ENCODE measurements around the gene BACH2. TPM values are rescaled to one million over a fixed set of nuclear protein-coding genes. Genes with fewer than 3 reads are reported as not detected.
A peak's percentile ranks its signal among the peaks of the same experiment; 100 is the strongest.

Gene BACH2
- total RNA-seq, 2 donors from 2014 or later: 5.2 to 5.7 TPM

- no peaks in the 10 kb centered on the region for H3K36me3 ChIP-seq
- no peak overlapping the region for H3K4me3 ChIP-seq
- TF ChIP-seq POLR2A (IDR thresholded peaks at IDR 0.05) (no peak), CTCF (IDR thresholded peaks at IDR 0.05) (no peak), POLR2AphosphoS5 (IDR thresholded peaks at IDR 0.05) (no peak)
- WGBS: 90% methylated on average over 4 of the region's 4 CpGs
- no peak overlapping the region for H3K27ac ChIP-seq
- H3K27me3 ChIP-seq (replicated peaks; ENCODE audit: insufficient read depth): no peaks in the 10 kb centered on the region
- no peaks in the 10 kb centered on the region for H3K9me3 ChIP-seq
- intact Hi-C loops (cut with DNase I): loop anchor here (10.0 kb wide), 2 partner anchors 351 to 451 kb away; partner anchors contain the start of gene BACH2
- no peak for DNase-seq (ENCODE audit: low spot score)
- peaks cover 8% of the 10 kb centered on the region for H3K4me1 ChIP-seq (replicated peaks)
Measured at GRCh38 chr6:89944181-89944755, 352.4 kb downstream of the BACH2 start.

GRCh38 chr6:89942601-89943000 lies 354.0 kb downstream of the BACH2 start:
- H3K27ac ChIP-seq: peak overlapping the region; percentile 77 to 82
- intact Hi-C loops (cut with DNase I): loop anchor here (10.0 kb wide), 2 partner anchors 352 to 452 kb away; partner anchors contain the start of gene BACH2
- H3K9me3 ChIP-seq: no peaks in the 10 kb centered on the region
- DNase-seq (ENCODE audit: low spot score): no peak
- no peak overlapping the region for H3K4me3 ChIP-seq
- H3K4me1 ChIP-seq (replicated peaks): peaks cover 8% of the 10 kb centered on the region
- WGBS: 86% methylated on average over 8 of the region's 8 CpGs
- no peaks in the 10 kb centered on the region for H3K36me3 ChIP-seq
- no peaks in the 10 kb centered on the region for H3K27me3 ChIP-seq (replicated peaks; ENCODE audit: insufficient read depth)
- no peak for TF ChIP-seq POLR2A (IDR thresholded peaks at IDR 0.05)

DNA sequence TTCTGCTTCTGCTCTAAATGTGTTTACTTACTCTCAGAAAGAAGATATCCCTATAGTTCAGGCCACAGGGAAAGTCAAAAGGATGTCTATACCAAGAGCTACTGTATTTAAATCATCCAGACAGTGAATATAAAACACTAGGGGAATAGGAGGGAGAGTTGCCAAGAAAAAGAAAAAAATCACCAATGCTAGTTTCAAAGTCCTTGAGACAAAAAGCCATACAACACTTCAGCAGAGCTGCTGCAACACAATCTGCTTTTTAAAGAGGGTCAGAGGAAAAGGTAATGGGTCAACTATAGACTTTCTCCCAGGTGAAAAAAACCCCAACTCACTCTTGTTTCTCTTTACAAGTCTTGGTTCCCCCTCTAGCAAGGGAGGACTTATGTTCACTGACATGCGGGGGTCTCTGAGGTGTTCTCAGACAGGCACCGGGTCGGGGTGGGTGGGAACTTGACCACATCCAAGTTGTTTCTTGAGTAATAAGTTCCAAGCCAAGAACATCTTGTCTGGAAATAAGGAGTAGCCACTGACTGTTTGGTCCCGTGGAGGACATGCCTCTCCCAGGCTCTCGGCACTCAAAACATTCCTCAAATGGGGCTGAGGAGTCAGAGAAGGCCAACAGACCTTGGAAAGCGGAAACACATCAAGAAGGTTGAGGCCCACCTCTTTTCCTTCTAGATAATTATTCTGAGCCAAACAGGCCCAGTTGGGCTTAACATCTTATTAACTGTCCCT lies 354.7 kb downstream of the BACH2 start:
- TF ChIP-seq POLR2A (IDR thresholded peaks at IDR 0.05): no peak
- no peak for TF ChIP-seq CTCF (IDR thresholded peaks at IDR 0.05)
- no peak for TF ChIP-seq POLR2AphosphoS5 (IDR thresholded peaks at IDR 0.05)
- H3K9me3 ChIP-seq: no peaks in the 10 kb centered on the region
- no peaks in the 10 kb centered on the region for H3K27me3 ChIP-seq (replicated peaks; ENCODE audit: insufficient read depth)
- H3K4me1 ChIP-seq (replicated peaks): peaks cover 8% of the 10 kb centered on the region
- WGBS: 60% methylated on average over 6 of the region's 6 CpGs
- intact Hi-C loops (cut with DNase I): loop anchor here (10.0 kb wide), 2 partner anchors 353 to 453 kb away; partner anchors contain the start of gene BACH2
- peak overlapping the region in 1 of 2 donors; percentile 3 for H3K4me3 ChIP-seq
- H3K36me3 ChIP-seq: no peaks in the 10 kb centered on the region
- H3K27ac ChIP-seq: peak overlapping the region; percentile 77 to 82
- DNase-seq (ENCODE audit: low spot score): no peak

DNA sequence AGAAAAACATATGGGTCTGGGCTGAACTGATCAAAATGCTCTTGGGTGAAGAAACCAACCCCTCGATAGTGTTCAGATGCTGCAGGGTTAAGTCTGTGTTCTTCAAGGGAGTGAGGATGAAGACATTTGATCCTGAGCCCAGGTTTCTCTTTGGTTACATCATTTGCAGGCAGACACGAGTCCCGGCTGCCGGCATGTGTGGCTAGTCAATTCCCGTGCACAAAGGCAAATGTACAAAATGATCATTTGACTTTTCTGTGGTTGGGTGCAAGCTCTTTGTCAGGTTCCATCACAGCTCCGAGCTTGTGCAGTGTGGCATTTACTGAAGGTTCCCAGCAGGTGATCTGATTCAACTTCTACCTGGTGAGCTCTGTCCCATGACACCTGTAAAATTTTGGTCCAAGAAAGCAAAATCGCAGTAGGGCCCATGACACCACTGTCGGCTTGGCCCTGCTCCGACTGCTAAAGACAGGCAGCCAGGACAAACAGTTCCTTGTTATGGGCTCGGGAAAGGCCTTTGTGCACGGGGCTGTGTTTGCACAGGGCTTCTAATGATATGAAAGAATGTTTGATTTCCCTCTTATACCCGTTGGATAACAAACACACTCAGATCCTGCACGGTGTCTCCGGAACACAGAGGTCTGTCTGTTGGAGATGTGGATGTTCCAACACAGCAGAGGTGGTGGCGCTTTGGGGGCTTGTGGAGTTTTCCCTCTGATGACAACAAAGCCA lies 355.4 kb downstream of the BACH2 start:
- H3K4me1 ChIP-seq (replicated peaks): peaks cover 8% of the 10 kb centered on the region
- 5% methylated on average over 15 of the region's 15 CpGs for WGBS
- H3K36me3 ChIP-seq: no peaks in the 10 kb centered on the region
- H3K27me3 ChIP-seq (replicated peaks; ENCODE audit: insufficient read depth): no peaks in the 10 kb centered on the region
- peak overlapping the region in 1 of 2 donors; percentile 3 for H3K4me3 ChIP-seq
- H3K27ac ChIP-seq: peak overlapping the region; percentile 77 to 82
- intact Hi-C loops (cut with DNase I): loop anchor here (10.0 kb wide), 2 partner anchors 354 to 454 kb away; partner anchors contain the start of gene BACH2
- no peaks in the 10 kb centered on the region for H3K9me3 ChIP-seq
- peak; percentile 92 for DNase-seq (ENCODE audit: low spot score)
- TF ChIP-seq POLR2AphosphoS5 (IDR thresholded peaks at IDR 0.05) (peak; percentile 90), CTCF (IDR thresholded peaks at IDR 0.05) (no peak)
